Measurements from ENCODE around the gene SORCS1.

Gene SORCS1

GRCh38 chr10:106764360-106764759 lies 400.1 kb downstream of the SORCS1 start:
- no peak for TF ChIP-seq CTCF (IDR thresholded peaks at IDR 0.05; ENCODE audit: control insufficient read depth, extremely low read depth, insufficient read depth)
- no peak overlapping the region for H3K4me3 ChIP-seq (ENCODE audit: low read depth, low read length)
- no peak for DNase-seq (ENCODE audit: low read depth)

GRCh38 chr10:106761906-106762305 lies 402.6 kb downstream of the SORCS1 start:
- no peak overlapping the region for H3K4me3 ChIP-seq (ENCODE audit: low read depth, low read length)

GRCh38 chr10:106757521-106757920 lies 407.0 kb downstream of the SORCS1 start:
- H3K4me3 ChIP-seq (ENCODE audit: low read depth, low read length), result no peak overlapping the region
- no peak for DNase-seq (ENCODE audit: low read depth)
- TF ChIP-seq CTCF (IDR thresholded peaks at IDR 0.05; ENCODE audit: control insufficient read depth, extremely low read depth, insufficient read depth), result no peak

More at GRCh38 chr10:106761906-106762305, 402.6 kb downstream of the SORCS1 start:
- no peak for DNase-seq (ENCODE audit: low read depth)
- no peak for TF ChIP-seq CTCF (IDR thresholded peaks at IDR 0.05; ENCODE audit: control insufficient read depth, extremely low read depth, insufficient read depth)

GRCh38 chr10:106751091-106751490 lies 413.4 kb downstream of the SORCS1 start:
- H3K4me3 ChIP-seq (ENCODE audit: low read depth, low read length), result no peak overlapping the region
- no peak for DNase-seq (ENCODE audit: low read depth)
- TF ChIP-seq CTCF (IDR thresholded peaks at IDR 0.05; ENCODE audit: control insufficient read depth, extremely low read depth, insufficient read depth), result no peak

GRCh38 chr10:106746868-106747267 lies 417.6 kb downstream of the SORCS1 start:
- no peak for TF ChIP-seq CTCF (IDR thresholded peaks at IDR 0.05; ENCODE audit: control insufficient read depth, extremely low read depth, insufficient read depth)
- DNase-seq (ENCODE audit: low read depth), result no peak
- no peak overlapping the region for H3K4me3 ChIP-seq (ENCODE audit: low read depth, low read length)

GRCh38 chr10:106741006-106741530 lies 423.4 kb downstream of the SORCS1 start:
- DNase-seq (ENCODE audit: low read depth), result no peak
- TF ChIP-seq CTCF (IDR thresholded peaks at IDR 0.05; ENCODE audit: control insufficient read depth, extremely low read depth, insufficient read depth), result no peak

GRCh38 chr10:106740071-106740470 lies 424.4 kb downstream of the SORCS1 start:
- DNase-seq (ENCODE audit: low read depth), result no peak
- TF ChIP-seq CTCF (IDR thresholded peaks at IDR 0.05; ENCODE audit: control insufficient read depth, extremely low read depth, insufficient read depth), result no peak
- no peak overlapping the region for H3K4me3 ChIP-seq (ENCODE audit: low read depth, low read length)

More at GRCh38 chr10:106741006-106741530, 423.4 kb downstream of the SORCS1 start:
- H3K4me3 ChIP-seq (ENCODE audit: low read depth, low read length), result no peak overlapping the region

Measured in LNCaP clone FGC (cell line).